ENCODE data around the gene MICAL2. TPM values are rescaled to one million over a fixed set of nuclear protein-coding genes. Genes with fewer than 3 reads are reported as not detected.

Gene MICAL2
- total RNA-seq, 1 donor, result 156 TPM

GRCh38 chr11:12246989-12247388 is 136.6 kb downstream of the MICAL2 start:
- peaks cover 11% of the 10 kb centered on the region for H3K4me1 ChIP-seq (ENCODE audit: insufficient read depth, low read length)
- H3K4me3 ChIP-seq (ENCODE audit: insufficient read depth, low read length), result no peak overlapping the region
- no peak overlapping the region for H3K4me2 ChIP-seq (ENCODE audit: insufficient read depth, low read length)
- no peaks in the 10 kb centered on the region for H3K9me3 ChIP-seq (ENCODE audit: low read depth, low read length)
- H3K79me2 ChIP-seq (ENCODE audit: insufficient read depth, low read length), result peaks cover 24% of the 10 kb centered on the region
- peaks cover 100% of the 10 kb centered on the region for H3K36me3 ChIP-seq (ENCODE audit: insufficient read depth, low read length)
- no peaks in the 10 kb centered on the region for H3K27me3 ChIP-seq (ENCODE audit: insufficient read depth, low read length)
- H4K20me1 ChIP-seq (ENCODE audit: insufficient read depth, low read length), result peaks cover 8% of the 10 kb centered on the region
- TF ChIP-seq CTCF (IDR thresholded peaks at IDR 0.05; ENCODE audit: extremely low read depth, low read depth, low read length), result no peak
- no peak overlapping the region for H2AFZ ChIP-seq (ENCODE audit: low read length)
- H3K27ac ChIP-seq (ENCODE audit: low read depth, low read length), result no peak overlapping the region
- peak; percentile 35 for DNase-seq (ENCODE audit: insufficient read length, low spot score, missing footprints)

GRCh38 chr11:12247543-12248254 is 137.3 kb downstream of the MICAL2 start:
- Histone ChIP-seq H3K27ac (ENCODE audit: low read depth, low read length) (peak overlapping the region; percentile 16), H3K4me2 (ENCODE audit: insufficient read depth, low read length) (no peak overlapping the region), H4K20me1 (ENCODE audit: insufficient read depth, low read length) (peaks cover 8% of the 10 kb centered on the region), H3K9me3 (ENCODE audit: low read depth, low read length) (no peaks in the 10 kb centered on the region), H3K79me2 (ENCODE audit: insufficient read depth, low read length) (peaks cover 18% of the 10 kb centered on the region), H3K4me1 (ENCODE audit: insufficient read depth, low read length) (peaks cover 11% of the 10 kb centered on the region), H2AFZ (ENCODE audit: low read length) (no peak overlapping the region), H3K36me3 (ENCODE audit: insufficient read depth, low read length) (peaks cover 99% of the 10 kb centered on the region), H3K27me3 (ENCODE audit: insufficient read depth, low read length) (no peaks in the 10 kb centered on the region), H3K4me3 (ENCODE audit: insufficient read depth, low read length) (no peak overlapping the region)
- TF ChIP-seq CTCF (IDR thresholded peaks at IDR 0.05; ENCODE audit: extremely low read depth, low read depth, low read length), result no peak
- DNase-seq (ENCODE audit: insufficient read length, low spot score, missing footprints), result no peak

- Histone ChIP-seq H2AFZ (ENCODE audit: low read length) (no peak overlapping the region), H3K4me2 (ENCODE audit: insufficient read depth, low read length) (no peak overlapping the region), H3K79me2 (ENCODE audit: insufficient read depth, low read length) (peaks cover 18% of the 10 kb centered on the region), H4K20me1 (ENCODE audit: insufficient read depth, low read length) (peaks cover 8% of the 10 kb centered on the region), H3K36me3 (ENCODE audit: insufficient read depth, low read length) (peaks cover 99% of the 10 kb centered on the region), H3K27me3 (ENCODE audit: insufficient read depth, low read length) (no peaks in the 10 kb centered on the region), H3K4me1 (ENCODE audit: insufficient read depth, low read length) (peaks cover 9% of the 10 kb centered on the region), H3K27ac (ENCODE audit: low read depth, low read length) (no peak overlapping the region), H3K9me3 (ENCODE audit: low read depth, low read length) (no peaks in the 10 kb centered on the region), H3K4me3 (ENCODE audit: insufficient read depth, low read length) (no peak overlapping the region)
- DNase-seq (ENCODE audit: insufficient read length, low spot score, missing footprints), result no peak
- no peak for TF ChIP-seq CTCF (IDR thresholded peaks at IDR 0.05; ENCODE audit: extremely low read depth, low read depth, low read length)
These were observed 137.9 kb downstream of the MICAL2 start for GRCh38 chr11:12248330-12248729.

GRCh38 chr11:12249590-12250260 is 139.3 kb downstream of the MICAL2 start:
- TF ChIP-seq CTCF (IDR thresholded peaks at IDR 0.05; ENCODE audit: extremely low read depth, low read depth, low read length), result no peak

More at GRCh38 chr11:12249590-12250260, 139.3 kb downstream of the MICAL2 start:
- Histone ChIP-seq H3K9me3 (ENCODE audit: low read depth, low read length) (no peaks in the 10 kb centered on the region), H4K20me1 (ENCODE audit: insufficient read depth, low read length) (peaks cover 8% of the 10 kb centered on the region), H3K4me3 (ENCODE audit: insufficient read depth, low read length) (no peak overlapping the region), H3K36me3 (ENCODE audit: insufficient read depth, low read length) (peaks cover 98% of the 10 kb centered on the region), H3K27me3 (ENCODE audit: insufficient read depth, low read length) (no peaks in the 10 kb centered on the region), H3K27ac (ENCODE audit: low read depth, low read length) (no peak overlapping the region), H2AFZ (ENCODE audit: low read length) (no peak overlapping the region), H3K4me1 (ENCODE audit: insufficient read depth, low read length) (peaks cover 5% of the 10 kb centered on the region), H3K4me2 (ENCODE audit: insufficient read depth, low read length) (no peak overlapping the region), H3K79me2 (ENCODE audit: insufficient read depth, low read length) (peaks cover 15% of the 10 kb centered on the region)
- no peak for DNase-seq (ENCODE audit: insufficient read length, low spot score, missing footprints)

Data from osteoblast (primary cell).